H1 (cell line): ENCODE results near the gene TMBIM1. TPM values are rescaled to one million over a fixed set of nuclear protein-coding genes. Genes with fewer than 3 reads are reported as not detected.
A peak's percentile ranks its signal among the peaks of the same experiment; 100 is the strongest.

Experiments
- ASH2L ChIP-seq: fragments of 200-600, 300-600 bp; sonication (generic); IDR thresholded peaks from one replicate; pipeline ENCODE4 v1.7.1; 2017; ENCODE audit warnings: low read length
- BRCA1 ChIP-seq: IDR thresholded peaks from 2 replicates; pipeline ENCODE4 v1.6.1; 2012; ENCODE audit warnings: low read depth, low read length, improper control_type of control experiment
- CEBPB ChIP-seq: IDR thresholded peaks from 2 replicates; pipeline ENCODE4 v1.6.1; 2012; ENCODE audit warnings: low read depth, low read length
- CHD2 ChIP-seq: IDR thresholded peaks from 2 replicates; pipeline ENCODE4 v1.6.1; 2012; ENCODE audit warnings: low read length, improper control_type of control experiment
- EGR1 ChIP-seq: IDR thresholded peaks from 2 replicates; pipeline ENCODE4 v1.6.1; 2011; ENCODE audit warnings: low read depth, low read length, borderline replicate concordance
- EP300 ChIP-seq, 2 experiments: IDR thresholded peaks; 1 replicate in 1 of 2; 2 replicates in 1 of 2; pipeline ENCODE4 v1.6.1; 2011 to 2012; ENCODE audit warnings: low read depth in 2 of 2, low read length in 2 of 2, mild to moderate bottlenecking in 2 of 2, borderline replicate concordance in 1 of 2, inconsistent platforms in 1 of 2, moderate library complexity in 1 of 2
- GTF2F1 ChIP-seq: IDR thresholded peaks from 2 replicates; pipeline ENCODE4 v1.6.1; 2012; ENCODE audit warnings: low read depth, low read length, improper control_type of control experiment, borderline replicate concordance
- KDM1A ChIP-seq: fragments of 200-600, 300-600 bp; sonication (generic); IDR thresholded peaks from 2 replicates; pipeline ENCODE4 v1.7.1; 2016; ENCODE audit warnings: mild to moderate bottlenecking, low read length, borderline replicate concordance
- NRF1 ChIP-seq: IDR thresholded peaks from 2 replicates; pipeline ENCODE4 v1.6.1; 2011; ENCODE audit warnings: mild to moderate bottlenecking, low read depth, low read length, improper control_type of control experiment
- POU5F1 ChIP-seq: IDR thresholded peaks from 2 replicates; pipeline ENCODE4 v1.6.1; 2011; ENCODE audit warnings: low read depth, mild to moderate bottlenecking, low read length, moderate library complexity
- RNF2 ChIP-seq: fragments of 200-900, 300-1000 bp; sonication (generic); IDR thresholded peaks from 2 replicates; pipeline ENCODE4 v1.7.1; 2016; ENCODE audit warnings: borderline replicate concordance, low read depth, mild to moderate bottlenecking, antibody characterized with exemption, low read length; ENCODE audit not compliant: poor library complexity, severe bottlenecking; ENCODE audit errors: missing control alignments
- SAP30 ChIP-seq: fragments of 300-600 bp; sonication (generic); IDR thresholded peaks from 2 replicates; pipeline ENCODE4 v1.7.1; 2012; ENCODE audit warnings: low read length, moderate library complexity, mild to moderate bottlenecking, inconsistent platforms; ENCODE audit not compliant: insufficient read depth, insufficient replicate concordance
- SP1 ChIP-seq: IDR thresholded peaks from 2 replicates; pipeline ENCODE4 v1.6.1; 2011; ENCODE audit warnings: low read depth, low read length
- TAF7 ChIP-seq: optimal IDR thresholded peaks from 2 replicates; pipeline ENCODE3; 2011; ENCODE audit warnings: low read depth, mild to moderate bottlenecking, inconsistent platforms, low read length, moderate library complexity, borderline replicate concordance
- TBP ChIP-seq: IDR thresholded peaks from 2 replicates; pipeline ENCODE4 v1.6.1; 2011; ENCODE audit warnings: low read depth, low read length, improper control_type of control experiment
- TEAD4 ChIP-seq: IDR thresholded peaks from 2 replicates; pipeline ENCODE4 v1.6.1; 2012; ENCODE audit warnings: low read depth, low read length, inconsistent platforms, mixed read lengths
- polyA plus RNA-seq, 7 experiments: library from polyadenylated mRNA; depleted of rRNA in 3 of 7; stranded (reverse) in 5 of 7; unstranded in 2 of 7; fragments of >200 nt in 5 of 7; fragments of 200-250 nt in 2 of 7; gene quantifications; 1 replicate in 5 of 7; 2 replicates in 1 of 7; 4 replicates in 1 of 7; pipeline versions ENCODE4 v1.2.1 to v1.2.3, GENCODE V29; 2011 to 2013; ENCODE audit warnings: missing spikeins in 2 of 7, mixed read lengths in 2 of 7
- total RNA-seq: library from RNA; stranded (reverse); fragmentation: NEBNext Ultra II Directional; extraction: Animal tissue kit (Norgen Biotek cat#: 25700); gene quantifications from 2 replicates; pipeline ENCODE4 v1.2.1, GENCODE V29; 2021
- TF ChIP-seq, protein P1 (sequence below): IDR thresholded peaks from 2 replicates; pipeline ENCODE4 v1.6.1; 2011; ENCODE audit warnings: low read length, improper control_type of control experiment
- TF ChIP-seq, protein P2 (sequence below), 3 experiments: IDR thresholded peaks; 1 replicate in 2 of 3; 2 replicates in 1 of 3; pipeline versions ENCODE4 v1.5.1 to v1.6.1; 2011; ENCODE audit warnings: low read length in 3 of 3, mild to moderate bottlenecking in 3 of 3, inconsistent platforms in 2 of 3, low read depth in 1 of 3, moderate library complexity in 1 of 3; ENCODE audit not compliant: insufficient read depth in 1 of 3; ENCODE audit errors: control extremely low read depth in 1 of 3
- TF ChIP-seq, protein P3 (sequence below): IDR thresholded peaks from 2 replicates; pipeline ENCODE4 v1.6.1; 2012; ENCODE audit warnings: inconsistent platforms

Gene TMBIM1
- total and polyA plus RNA-seq, 2 of the 8 experiments (the other 6 are each of a cell fraction or from before 2014, with no cell fraction given), result 22.1 to 36.8 TPM

DNA sequence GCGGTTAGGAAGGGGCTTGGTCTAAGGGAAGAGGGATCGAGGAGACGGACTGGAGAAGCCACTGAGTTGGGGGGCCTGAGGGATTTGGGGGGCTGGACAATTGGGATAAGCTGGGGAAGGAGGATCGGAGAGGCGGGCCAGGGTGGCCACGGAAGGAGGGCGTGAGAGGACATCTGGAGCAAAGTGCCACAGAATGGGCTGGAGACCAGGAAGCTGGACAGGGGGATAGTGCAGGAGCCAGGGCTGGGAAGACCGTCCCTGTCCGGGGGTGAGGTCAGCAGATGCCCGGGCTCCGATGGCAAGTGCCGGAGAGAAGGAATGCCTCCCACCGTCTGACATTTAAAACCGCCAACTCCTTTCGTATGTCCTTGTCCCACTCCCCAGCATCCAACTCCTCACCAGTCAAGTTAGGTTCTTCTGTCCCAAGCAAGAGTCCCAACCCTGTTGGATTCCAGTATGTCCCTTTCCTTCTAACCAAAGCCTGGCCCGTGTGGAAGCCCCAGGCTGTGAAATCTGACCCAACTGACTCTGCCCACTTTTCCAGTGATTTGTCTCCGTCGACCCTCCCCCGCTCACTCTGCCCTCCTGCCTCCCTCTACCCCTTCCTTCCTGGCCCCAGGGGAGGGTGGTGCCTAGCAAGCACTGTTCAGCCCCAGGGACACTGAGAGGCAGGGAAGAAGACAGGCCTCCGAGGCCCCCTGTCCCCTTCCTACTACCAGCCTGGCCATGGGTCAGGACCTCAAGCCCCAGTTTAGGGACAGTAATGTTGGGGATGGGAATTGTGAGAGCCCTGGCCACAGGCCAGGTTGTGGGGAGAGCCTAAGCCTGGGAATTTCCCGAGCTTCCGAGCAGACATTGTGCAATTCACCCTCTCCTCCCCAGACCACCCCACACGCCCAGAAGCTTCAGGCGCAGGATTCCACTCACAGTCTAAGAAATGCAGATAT is 31.5 kb upstream of the TMBIM1 start (continued):
- TF ChIP-seq, protein P1, sequence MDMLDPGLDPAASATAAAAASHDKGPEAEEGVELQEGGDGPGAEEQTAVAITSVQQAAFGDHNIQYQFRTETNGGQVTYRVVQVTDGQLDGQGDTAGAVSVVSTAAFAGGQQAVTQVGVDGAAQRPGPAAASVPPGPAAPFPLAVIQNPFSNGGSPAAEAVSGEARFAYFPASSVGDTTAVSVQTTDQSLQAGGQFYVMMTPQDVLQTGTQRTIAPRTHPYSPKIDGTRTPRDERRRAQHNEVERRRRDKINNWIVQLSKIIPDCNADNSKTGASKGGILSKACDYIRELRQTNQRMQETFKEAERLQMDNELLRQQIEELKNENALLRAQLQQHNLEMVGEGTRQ, result no peak
- TF ChIP-seq SP1 (0 out of 2 replicates have a peak, but pooled peaks have one; percentile 13), NRF1 (no peak), GTF2F1 (no peak), BRCA1 (no peak), TBP (no peak), EP300 (IDR thresholded peaks at IDR 0.05; ENCODE audit: borderline replicate concordance in 1 of 2, low read depth in 2 of 2, low read length in 2 of 2) (no peak), CHD2 (no peak), KDM1A (no peak), RNF2 (no peak), CEBPB (peak; percentile 93), SAP30 (no peak), ASH2L (peak; percentile 32), TAF7 (no peak), POU5F1 (no peak), TEAD4 (no peak), EGR1 (0 out of 2 replicates have a peak, but pooled peaks have one; percentile 6)
- TF ChIP-seq, protein P2, sequence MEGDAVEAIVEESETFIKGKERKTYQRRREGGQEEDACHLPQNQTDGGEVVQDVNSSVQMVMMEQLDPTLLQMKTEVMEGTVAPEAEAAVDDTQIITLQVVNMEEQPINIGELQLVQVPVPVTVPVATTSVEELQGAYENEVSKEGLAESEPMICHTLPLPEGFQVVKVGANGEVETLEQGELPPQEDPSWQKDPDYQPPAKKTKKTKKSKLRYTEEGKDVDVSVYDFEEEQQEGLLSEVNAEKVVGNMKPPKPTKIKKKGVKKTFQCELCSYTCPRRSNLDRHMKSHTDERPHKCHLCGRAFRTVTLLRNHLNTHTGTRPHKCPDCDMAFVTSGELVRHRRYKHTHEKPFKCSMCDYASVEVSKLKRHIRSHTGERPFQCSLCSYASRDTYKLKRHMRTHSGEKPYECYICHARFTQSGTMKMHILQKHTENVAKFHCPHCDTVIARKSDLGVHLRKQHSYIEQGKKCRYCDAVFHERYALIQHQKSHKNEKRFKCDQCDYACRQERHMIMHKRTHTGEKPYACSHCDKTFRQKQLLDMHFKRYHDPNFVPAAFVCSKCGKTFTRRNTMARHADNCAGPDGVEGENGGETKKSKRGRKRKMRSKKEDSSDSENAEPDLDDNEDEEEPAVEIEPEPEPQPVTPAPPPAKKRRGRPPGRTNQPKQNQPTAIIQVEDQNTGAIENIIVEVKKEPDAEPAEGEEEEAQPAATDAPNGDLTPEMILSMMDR (IDR thresholded peaks at IDR 0.05; ENCODE audit: control extremely low read depth in 1 of 3, insufficient read depth in 1 of 3, low read depth in 1 of 3, low read length in 3 of 3), result no peak
- TF ChIP-seq, protein P3, sequence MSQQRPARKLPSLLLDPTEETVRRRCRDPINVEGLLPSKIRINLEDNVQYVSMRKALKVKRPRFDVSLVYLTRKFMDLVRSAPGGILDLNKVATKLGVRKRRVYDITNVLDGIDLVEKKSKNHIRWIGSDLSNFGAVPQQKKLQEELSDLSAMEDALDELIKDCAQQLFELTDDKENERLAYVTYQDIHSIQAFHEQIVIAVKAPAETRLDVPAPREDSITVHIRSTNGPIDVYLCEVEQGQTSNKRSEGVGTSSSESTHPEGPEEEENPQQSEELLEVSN, result no peak
